GM12892 (cell line): ENCODE measurements around the gene PTPDC1.

Source experiments
- POLR2A ChIP-seq: IDR thresholded peaks from 2 replicates; pipeline ENCODE4 v1.6.1; 2011; ENCODE audit warnings: low read depth, low read length, control low read depth
- POLR2AphosphoS5 ChIP-seq: IDR thresholded peaks from 2 replicates; pipeline ENCODE4 v1.6.1; 2011; ENCODE audit warnings: low read depth, low read length, control low read depth
- TAF1 ChIP-seq: IDR thresholded peaks from 2 replicates; pipeline ENCODE4 v1.6.1; 2011; ENCODE audit warnings: low read depth, mild to moderate bottlenecking, control low read depth, low read length, borderline replicate concordance

GRCh38 chr9:94078086-94078485, 6.2 kb upstream of the PTPDC1 start:
- TF ChIP-seq POLR2A (no peak), POLR2AphosphoS5 (no peak), TAF1 (no peak)
